CD4-positive, alpha-beta T cell treated with Interleukin-4 for 4 hours (primary cell): ENCODE results near the gene BDH1.
"Not testable (repeated sequence)": the region's sequence is repeated elsewhere in the genome, so short reads cannot be mapped to it uniquely, and the experiment has no call there.

Experiments
- DNase-seq: peaks from one replicate; pipeline ENCODE4 v3.0.0-alpha.2; 2020

Gene BDH1

GRCh38 chr3:197555281-197556261 lies at the start of gene BDH1:
BDH1 (minus strand) TSS chr3:197555968; CDS start chr3:197546443, 9,525 bp downstream.
- DNase-seq: peak; percentile 42

DNA sequence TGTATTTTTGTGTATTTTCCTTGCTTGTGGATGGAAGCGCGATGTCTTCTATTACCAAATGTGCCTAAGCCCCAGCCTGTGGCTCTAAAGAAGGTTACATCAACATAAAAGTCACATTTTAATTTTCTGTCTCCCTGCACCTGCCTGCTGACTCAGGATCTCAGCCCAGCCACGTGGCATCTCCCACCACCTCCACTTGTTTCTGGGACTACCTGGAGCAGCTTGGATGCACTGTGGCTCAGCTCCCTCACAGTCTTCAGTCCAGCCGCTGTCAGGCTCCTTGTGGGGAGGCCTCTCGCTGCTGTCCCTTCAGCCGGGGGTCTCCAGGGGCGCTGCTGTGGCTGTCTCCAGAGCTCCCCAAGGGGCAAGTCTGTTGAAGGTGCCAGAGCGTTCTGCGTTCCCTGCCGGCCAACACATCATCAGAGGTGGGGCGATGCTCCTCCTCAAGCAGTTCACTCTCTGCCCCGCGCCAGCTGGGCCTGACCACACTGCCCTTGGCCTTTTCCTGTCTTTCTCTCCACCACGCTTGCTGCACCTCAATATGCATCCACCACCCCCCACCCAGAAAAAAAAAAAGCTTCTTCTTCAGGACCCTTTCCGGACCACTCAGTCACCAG lies 47.7 kb upstream of the BDH1 start:
- DNase-seq: no peak

DNA sequence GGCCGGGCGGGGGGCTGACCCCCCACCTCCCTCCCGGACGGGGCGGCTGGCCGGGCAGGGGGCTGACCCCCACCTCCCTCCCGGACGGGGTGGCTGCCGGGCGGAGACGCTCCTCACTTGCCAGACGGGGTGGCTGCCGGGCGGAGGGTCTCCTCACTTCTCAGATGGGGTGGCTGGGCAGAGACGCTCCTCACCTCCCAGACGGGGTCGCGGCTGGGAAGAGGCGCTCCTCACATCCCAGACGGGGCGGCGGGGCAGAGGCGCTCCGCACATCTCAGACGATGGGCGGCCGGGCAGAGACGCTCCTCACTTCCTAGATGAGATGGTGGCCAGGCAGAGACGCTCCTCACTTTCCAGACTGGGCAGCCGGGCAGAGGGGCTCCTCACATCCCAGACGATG lies 46.6 kb upstream of the BDH1 start:
- DNase-seq: not testable (repeated sequence)

- not testable (repeated sequence) for DNase-seq
Observed at GRCh38 chr3:197601566-197601840, 45.7 kb upstream of the BDH1 start.

DNA sequence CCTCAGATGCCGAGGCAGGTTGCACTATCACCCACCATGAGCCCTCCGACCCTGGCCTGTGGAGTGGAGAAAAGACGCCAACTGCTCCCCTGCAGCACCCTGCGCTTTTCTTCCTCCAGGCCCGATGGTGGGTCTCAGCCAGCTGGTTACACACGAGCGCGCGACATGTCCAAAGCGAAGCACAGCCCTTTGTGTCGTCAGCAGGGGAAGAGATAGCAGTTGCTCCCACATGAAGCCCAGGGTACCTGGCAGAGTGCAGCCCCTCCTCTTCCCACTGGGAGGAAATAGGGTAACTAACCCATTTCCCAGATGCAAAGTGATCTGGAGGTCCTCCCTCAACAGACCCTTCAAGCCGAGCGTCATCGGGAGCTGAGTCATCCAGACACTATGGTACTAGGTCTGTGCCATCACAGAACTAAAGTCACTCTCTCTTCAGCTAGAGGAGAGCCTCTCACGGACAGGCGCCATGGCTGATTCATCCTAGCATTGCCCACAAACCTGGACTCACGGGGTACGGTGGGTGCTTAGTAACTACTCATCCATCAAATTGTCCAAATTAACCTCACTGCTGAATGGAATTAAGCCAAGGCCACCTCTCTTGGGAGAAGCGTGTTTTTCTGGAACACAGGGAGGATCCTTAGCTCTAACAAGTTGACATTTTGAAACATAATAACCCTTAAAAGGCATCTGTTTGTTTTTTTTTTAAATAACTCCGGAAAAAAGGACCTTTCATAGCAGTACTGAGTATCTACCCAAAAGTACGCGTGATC lies 45.2 kb upstream of the BDH1 start:
- no peak for DNase-seq

GRCh38 chr3:197599089-197599765 lies 43.5 kb upstream of the BDH1 start:
- peak; percentile 82 for DNase-seq

- DNase-seq: no peak
Observed at GRCh38 chr3:197598404-197598980, 42.7 kb upstream of the BDH1 start.

DNA sequence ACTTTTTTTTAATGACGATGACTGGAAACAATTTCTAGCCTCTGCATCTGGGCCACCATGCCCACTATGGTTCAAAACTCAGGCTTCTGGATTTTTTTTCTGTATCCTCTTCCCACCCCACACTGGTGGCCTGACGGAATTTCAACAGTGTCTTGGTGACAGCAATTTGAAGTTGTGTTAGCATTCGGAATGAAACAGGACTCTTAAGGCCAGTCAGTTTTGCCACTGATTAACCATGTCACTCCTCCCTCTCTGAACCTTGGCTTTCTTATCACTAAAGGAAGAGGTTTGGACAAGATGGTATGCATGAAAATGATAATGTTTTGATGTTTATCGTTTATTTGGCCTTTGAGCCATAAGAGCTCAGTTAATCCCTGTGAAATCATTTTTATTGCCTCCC lies 41.6 kb upstream of the BDH1 start:
- no peak for DNase-seq

DNA sequence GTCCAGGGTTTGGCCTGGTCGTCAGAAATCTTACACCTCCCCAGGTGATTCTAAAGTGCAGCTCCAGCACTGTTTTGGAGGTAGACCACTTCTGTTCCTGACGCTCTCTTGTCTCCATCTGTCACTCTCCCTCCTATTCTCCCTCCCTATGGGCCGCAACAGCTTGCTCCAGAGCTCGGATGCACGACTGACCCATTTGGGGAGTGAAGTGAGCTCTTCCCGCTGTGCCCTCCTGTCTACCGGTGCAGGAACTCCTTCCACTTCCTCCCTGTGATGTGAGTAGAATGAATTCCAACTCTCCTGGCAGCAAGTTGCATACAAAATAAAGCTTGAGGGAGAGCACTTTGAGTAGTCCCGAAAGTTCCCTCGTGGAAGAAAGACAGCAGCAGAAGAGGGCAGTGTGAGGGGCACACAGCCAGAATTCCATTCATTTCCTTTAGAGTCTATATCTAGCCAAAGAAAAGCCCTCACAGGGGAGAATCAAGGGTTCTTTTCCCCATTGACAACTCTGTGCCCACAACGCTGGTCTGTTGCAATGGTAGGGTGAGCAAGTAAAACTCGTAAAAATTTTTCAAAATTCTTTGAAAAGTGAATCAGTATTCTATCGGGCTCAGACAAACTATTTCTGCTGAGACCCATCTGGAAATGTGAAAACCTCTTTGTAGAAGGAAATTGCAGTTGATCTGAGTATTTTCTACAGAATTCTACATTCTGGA lies 39.9 kb upstream of the BDH1 start:
- no peak for DNase-seq

- DNase-seq: no peak
Observed at GRCh38 chr3:197593046-197593380, 37.2 kb upstream of the BDH1 start.

DNA sequence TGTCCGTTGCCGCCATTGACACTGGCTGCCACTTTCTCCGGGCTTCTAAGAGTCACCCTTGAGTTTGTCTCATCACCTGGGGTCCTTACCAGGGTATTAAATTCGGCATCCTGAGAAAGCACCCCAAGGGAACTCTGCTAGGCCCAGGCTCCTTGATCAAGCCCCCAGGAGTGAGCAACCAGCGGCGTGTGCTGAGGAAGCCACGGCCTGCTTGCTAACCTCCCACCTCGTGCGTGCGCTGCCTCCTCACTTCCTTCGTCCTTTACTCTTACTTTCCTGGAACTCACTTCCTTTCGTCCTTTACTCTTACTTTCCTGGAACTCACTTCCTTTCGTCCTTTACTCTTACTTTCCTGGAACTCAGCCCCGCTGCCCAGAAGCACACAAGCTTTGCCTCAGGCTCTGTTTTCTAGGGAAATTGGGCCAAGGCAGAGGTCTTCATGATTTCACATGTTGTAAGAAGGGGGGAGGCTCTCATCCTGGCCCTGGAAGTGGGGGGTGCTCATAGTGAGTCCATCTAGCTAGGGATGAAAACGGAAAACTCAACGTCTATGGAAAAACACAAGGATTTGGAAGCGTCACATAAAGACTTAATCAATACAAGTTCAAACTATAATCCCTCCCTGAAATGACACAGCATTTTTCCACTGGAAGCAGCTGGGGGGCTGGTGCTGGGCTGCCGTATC lies 36.7 kb upstream of the BDH1 start:
- DNase-seq: no peak

DNA sequence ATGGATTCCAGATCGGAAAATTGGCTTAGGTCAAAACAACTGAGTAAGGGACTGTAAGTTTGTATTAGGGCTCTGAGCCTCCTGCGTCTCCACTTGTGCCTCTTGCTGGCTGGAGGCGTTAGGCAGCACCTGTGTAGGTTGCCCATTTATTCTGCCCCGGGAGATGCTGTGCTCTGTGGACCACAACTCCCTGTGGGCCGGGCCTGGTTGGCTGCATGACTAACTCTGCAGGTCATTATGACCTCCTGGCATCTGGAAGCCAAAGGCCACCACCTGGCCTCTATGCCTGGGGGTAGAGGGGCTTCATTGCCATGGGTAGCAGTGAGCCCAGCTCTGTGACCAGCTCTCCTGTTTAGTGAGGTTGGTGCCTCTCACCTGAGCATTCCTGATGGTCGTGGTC lies 36.0 kb upstream of the BDH1 start:
- no peak for DNase-seq

DNA sequence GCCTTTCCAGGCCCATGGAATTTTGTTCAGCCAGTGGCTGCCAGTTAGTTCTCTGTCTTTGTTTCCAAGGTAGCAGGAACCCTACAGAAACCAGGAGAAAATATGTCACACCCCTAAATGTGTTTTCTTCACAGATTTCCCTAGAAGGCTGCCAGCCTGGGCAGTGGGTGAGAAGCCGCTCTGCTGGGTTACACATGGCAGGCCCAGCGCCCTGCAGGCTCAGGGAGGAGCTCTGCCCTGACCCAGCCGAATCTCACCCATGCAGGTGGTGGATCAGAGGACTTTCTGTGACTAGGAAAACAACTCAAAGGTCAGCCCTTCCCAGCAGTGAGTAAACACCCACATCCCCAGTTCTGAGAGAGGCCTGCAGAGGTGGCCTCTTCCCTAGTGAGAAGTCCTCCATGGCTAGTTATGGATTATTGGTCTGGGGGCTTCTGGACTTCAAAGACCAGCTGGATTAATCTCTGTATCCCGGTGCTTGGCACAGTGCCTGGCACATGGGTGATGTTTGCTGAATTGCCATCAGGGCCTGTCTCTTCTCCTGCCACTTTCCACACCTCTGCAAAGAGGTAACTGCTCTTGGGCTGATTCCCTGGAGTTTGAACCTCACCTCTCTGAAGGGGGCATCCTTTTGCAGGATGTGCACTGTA lies 34.7 kb upstream of the BDH1 start:
- no peak for DNase-seq

- no peak for DNase-seq
Observed at GRCh38 chr3:197589545-197589944, 33.8 kb upstream of the BDH1 start.

GRCh38 chr3:197586768-197587167 lies 31.0 kb upstream of the BDH1 start:
- DNase-seq: not testable (repeated sequence)

DNA sequence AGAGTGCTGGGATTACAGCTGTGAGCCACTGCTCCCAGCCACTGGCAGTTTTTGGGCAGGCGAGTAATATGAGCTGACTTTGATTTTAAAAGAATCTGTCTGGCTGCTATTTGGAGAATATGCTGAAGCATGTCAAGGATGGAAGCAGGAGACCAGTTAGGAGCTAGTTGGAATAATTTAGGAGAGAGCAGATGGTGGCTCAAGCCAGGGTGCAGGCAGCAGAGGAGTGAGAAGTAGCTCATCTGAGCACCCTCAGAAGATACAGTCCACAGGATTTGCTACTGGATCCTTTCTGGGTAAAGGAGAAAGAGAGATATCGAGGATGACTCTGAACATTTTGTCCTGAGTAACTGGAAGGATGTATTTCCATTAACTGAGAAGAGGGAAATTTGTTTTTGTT lies 30.4 kb upstream of the BDH1 start:
- DNase-seq: no peak

DNA sequence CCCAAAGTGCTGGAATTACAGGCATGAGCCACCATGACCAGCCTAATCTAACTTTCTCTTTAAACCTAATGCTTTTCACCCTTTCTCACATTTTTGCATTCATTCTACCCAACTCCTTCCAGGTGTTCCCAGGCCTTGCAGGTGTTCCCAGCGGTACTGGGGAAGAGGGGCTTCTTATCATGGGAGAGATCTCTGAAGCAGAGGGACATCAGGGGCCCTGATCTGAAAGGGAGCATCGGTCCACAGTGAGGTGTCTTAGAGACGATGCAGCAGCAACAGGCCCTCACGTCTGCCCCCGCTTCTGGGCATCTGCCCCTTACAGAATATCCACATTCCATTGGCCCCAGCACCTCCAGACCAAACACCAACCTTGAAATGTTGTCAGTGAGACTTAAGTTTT lies 29.0 kb upstream of the BDH1 start:
- no peak for DNase-seq

DNA sequence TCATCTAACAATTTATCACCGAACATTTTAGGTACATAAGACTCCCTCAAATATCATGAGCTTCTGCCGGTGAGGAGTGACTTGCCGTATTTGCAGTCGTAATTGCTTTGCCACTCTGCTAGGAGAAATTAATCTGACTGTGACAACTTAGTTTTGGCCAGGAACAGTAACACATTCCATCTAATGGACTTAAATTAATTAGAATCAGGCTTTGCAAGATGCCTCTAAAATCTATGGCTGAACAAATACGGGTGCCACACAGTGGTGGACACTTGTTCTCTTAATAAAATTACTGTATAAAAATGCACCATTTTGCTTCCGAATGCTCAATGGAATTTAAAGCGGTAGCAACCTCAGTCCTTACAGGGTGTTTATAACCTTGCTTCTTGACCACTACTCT lies 27.6 kb upstream of the BDH1 start:
- no peak for DNase-seq

DNA sequence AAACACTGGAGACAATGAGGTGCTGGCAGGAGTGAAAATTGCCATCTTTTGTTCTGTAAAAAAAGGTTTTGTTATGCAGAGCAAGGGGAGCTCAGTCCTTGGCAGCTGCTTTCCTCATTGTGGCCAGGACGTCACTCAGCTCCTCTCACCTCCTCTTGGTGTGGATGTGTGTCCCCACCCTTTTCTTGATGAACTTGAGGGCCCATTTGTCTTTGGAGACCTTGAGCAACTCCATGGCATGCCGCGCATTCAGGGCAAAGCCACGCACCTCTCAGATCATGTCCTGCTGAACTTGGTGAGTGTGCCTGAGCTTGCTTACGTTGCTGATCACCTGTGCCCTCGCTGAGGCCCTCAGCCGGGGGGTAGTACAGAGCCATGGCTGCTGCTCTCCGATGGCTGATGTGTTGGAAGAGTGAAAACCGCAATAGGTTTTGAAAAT lies 24.5 kb upstream of the BDH1 start:
- no peak for DNase-seq

DNA sequence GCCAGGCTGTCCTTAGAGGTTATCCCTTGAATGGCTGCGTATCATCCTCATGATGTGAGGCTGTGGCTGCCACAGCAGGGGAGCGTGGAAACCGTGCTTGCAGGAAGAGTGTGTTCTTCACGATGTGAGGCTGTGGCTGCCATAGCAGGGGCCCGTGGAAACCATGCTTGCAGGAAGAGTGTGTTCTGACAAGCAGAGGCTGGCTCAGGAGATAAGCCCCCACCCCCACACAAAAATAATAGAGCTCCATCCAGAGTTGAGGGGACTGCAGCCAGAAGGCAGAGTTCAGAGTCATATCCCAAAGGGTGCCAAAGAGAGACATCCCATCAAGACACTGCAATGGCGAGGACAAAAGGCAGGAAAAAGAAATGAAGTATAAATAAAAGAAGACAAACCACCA lies 22.6 kb upstream of the BDH1 start:
- DNase-seq: no peak
